Activated CD4-positive, alpha-beta memory T cell treated with anti-CD3 and anti-CD28 coated beads, Interleukin-2, amount 10 ng/mL, durations not matched to agents 7 days and 5 days (primary cell): Measurements from ENCODE around the gene HERPUD1. TPM values are rescaled to one million over a fixed set of nuclear protein-coding genes. Genes with fewer than 3 reads are reported as not detected.
"Not testable (repeated sequence)": the region's sequence is repeated elsewhere in the genome, so short reads cannot be mapped to it uniquely, and the experiment has no call there.

ENCODE experiments used
- CTCF ChIA-PET: fragments of 350-600 bp; sonication (Branson Sonifier 250); formaldehyde crosslinking; loops from one replicate; lab custom pipeline; 2021; ENCODE audit warnings: antibody characterized with exemption, inconsistent platforms; lab: Charles Lee
- POLR2A ChIA-PET: fragments of 350-600 bp; sonication (Branson Sonifier 250); formaldehyde crosslinking; loops from one replicate; lab custom pipeline; 2021; ENCODE audit warnings: antibody characterized with exemption; lab: Charles Lee
- DNase-seq: peaks from one replicate; pipeline ENCODE4 v3.0.0-alpha.2; 2020
- H3K27ac Mint-ChIP-seq: one replicate; pipeline ENCODE4 v1.8.0; 2021; ENCODE audit warnings: mild to moderate bottlenecking, mixed read lengths
- H3K27me3 Mint-ChIP-seq: one replicate; pipeline ENCODE4 v1.8.0; 2021; ENCODE audit warnings: mixed read lengths
- H3K36me3 Mint-ChIP-seq: one replicate; pipeline ENCODE4 v1.8.0; 2021; ENCODE audit warnings: low read depth, mixed read lengths
- H3K4me1 Mint-ChIP-seq: one replicate; pipeline ENCODE4 v1.8.0; 2021; ENCODE audit warnings: mixed read lengths
- H3K4me3 Mint-ChIP-seq: one replicate; pipeline ENCODE4 v1.8.0; 2021; ENCODE audit warnings: mild to moderate bottlenecking, mixed read lengths
- H3K9me3 Mint-ChIP-seq: one replicate; pipeline ENCODE4 v1.8.0; 2021; ENCODE audit warnings: mixed read lengths
- total RNA-seq, 2 experiments: library from RNA; stranded (reverse); gene quantifications; one replicate each; pipeline ENCODE4 v1.2.3, GENCODE V29; 2021

Gene HERPUD1
- total RNA-seq, 2 experiments from 2014 or later = 166 to 171 TPM

DNA sequence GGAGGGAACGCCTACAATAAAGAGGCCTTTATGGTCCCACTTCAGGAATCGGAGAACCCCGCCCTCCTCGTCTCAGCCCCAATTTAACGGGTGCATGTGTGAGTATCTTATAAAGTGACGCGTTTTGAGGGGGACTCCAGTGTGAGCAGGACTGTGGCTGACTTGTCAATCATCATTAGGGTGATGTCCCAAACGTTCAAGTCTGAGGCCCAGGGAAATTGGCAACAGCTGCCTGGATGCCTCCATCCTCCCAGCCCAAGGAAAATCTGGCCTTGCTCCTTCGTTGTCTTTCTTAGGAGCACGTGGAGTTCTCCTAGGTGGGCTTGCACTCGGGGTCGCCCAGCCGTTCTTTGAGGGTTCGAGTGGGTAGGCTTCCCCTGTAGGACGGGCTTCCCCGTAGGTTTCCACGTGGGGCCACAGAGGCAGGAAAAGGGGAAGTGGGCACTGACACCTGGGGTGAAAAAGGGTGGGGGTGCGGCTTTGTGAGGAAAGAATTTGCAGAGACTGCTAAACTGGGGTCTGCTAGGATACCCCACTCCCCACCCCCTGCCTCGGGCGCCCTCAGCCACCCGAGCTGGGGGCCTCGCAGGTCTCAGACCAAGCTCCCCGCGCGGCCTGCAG is 561 bp upstream of the HERPUD1 start:
- H3K4me1 Mint-ChIP-seq = peaks cover 31% of the 10 kb centered on the region
- H3K9me3 Mint-ChIP-seq = no peaks in the 10 kb centered on the region
- peak overlapping the region; percentile 96 for H3K27ac Mint-ChIP-seq
- H3K36me3 Mint-ChIP-seq = peaks cover 40% of the 10 kb centered on the region
- DNase-seq = no peak
- peak overlapping the region; percentile 98 for H3K4me3 Mint-ChIP-seq
- POLR2A ChIA-PET = interaction anchor here (0.6 to 6.8 kb wide), 42 partner anchors 8 to 678 kb away, joined by 3 to 140 read pairs (median 4); partner anchors contain the start of genes NLRC5, NUDT21, OGFOD1 and SLC12A3
- H3K27me3 Mint-ChIP-seq = peaks cover 2% of the 10 kb centered on the region
- CTCF ChIA-PET = interaction anchor here (0.9 to 1.9 kb wide), 3 partner anchors 11 to 62 kb away, joined by 3 to 6 read pairs (median 4); no protein-coding TSS in a partner anchor

DNA sequence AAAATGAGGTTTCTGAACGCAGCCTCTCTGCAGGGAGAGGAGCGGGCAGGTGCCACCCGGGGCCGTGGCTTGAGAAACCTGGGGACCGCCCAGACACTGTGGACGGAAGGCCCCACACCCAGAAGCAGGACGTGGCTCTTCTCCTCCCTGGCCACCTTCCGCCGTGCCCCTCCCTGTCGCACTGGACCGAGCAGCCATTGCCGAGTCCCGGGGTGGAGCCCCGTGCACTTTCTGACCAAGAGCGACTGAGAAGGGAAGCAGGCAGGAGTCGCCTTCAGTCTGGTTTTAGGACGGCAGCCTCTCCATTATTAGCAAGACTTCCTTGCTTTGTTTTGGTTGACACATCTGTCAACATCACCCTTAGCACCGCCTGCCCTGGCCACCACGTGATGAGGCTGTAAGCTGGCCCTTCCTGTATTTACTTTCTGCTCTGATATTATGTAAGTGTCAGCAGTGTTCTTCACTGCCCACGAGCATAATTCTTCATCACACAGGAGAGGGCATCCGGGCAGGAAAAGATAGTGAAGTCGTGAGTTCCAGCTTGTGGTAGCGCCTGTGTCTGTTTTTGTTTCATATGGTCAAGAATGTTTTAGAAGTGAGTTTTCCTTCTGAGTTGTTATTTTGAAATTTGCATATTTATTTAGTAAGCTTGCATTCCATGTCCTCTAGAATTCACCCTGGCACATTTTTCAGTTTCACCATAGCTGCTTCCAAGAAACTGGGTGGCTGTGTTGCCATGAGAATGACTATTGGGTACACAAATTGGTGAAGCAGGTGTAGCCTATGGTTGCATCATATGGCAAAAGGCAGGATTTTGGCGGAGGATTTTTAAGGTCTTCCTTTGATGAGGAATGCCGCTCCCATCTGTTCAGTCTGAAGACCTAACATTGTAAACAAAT is 1.0 kb downstream of the HERPUD1 start:
- ChIA-PET POLR2A (interaction anchor here (0.7 to 6.8 kb wide), 24 partner anchors 12 to 1066 kb away, joined by 3 to 140 read pairs (median 4); partner anchors contain the start of genes NLRC5, NUDT21, OGFOD1 and POLR2C), CTCF (interaction anchor here (1.1 to 1.8 kb wide), 3 partner anchors 13 to 140 kb away, joined by 3 to 4 read pairs (median 3); no protein-coding TSS in a partner anchor)
- Mint-ChIP-seq H3K4me1 (peaks cover 46% of the 10 kb centered on the region), H3K9me3 (no peaks in the 10 kb centered on the region), H3K36me3 (peaks cover 56% of the 10 kb centered on the region), H3K27ac (peak overlapping the region; percentile 96), H3K27me3 (no peaks in the 10 kb centered on the region), H3K4me3 (peak overlapping the region; percentile 98)
- peak; percentile 62 for DNase-seq

DNA sequence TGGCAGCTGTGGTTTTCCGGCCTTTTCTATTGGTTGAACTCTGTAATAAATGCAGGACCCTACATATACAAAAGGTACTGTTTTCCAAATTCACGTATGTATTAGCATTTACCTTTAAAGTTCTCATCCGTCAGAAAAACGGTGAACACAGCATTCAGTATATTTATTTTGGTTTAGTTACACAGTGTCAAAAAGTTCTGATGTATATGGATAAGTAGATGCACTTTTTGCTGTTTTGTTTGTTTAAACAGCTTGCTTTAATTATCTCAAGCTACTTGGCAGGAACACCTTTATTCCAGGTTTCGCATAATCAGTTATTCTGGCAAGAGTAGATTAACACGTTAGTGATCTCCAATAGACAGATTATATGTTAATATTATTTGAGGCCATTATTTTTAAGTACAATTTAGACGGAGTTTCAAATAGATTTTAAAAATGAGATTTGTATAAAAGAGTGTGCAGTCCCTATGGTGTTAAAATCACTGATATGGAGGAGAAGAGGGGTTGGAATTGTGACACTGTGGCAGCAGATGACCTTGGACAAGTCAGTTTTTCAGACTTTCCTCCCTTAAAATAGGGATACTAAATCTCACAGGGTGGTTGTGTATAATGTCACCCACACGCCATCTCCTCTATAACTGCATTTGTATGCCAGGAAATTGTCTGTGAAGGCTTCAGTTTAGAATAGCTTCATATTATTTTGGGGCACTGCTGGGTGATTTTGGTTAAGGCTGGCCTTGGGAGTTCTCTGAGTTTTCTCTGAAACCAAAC is 2.1 kb downstream of the HERPUD1 start:
- H3K9me3 Mint-ChIP-seq = no peaks in the 10 kb centered on the region
- peak overlapping the region; percentile 98 for H3K4me3 Mint-ChIP-seq
- H3K27ac Mint-ChIP-seq = peak overlapping the region; percentile 96
- CTCF ChIA-PET = interaction anchor here (0.6 to 1.8 kb wide), 6 partner anchors 14 to 1196 kb away, joined by 3 to 4 read pairs (median 3); no protein-coding TSS in a partner anchor
- peaks cover 66% of the 10 kb centered on the region for H3K36me3 Mint-ChIP-seq
- peaks cover 56% of the 10 kb centered on the region for H3K4me1 Mint-ChIP-seq
- DNase-seq = no peak
- POLR2A ChIA-PET = interaction anchor here (0.7 to 6.8 kb wide), 11 partner anchors 10 to 604 kb away, joined by 3 to 140 read pairs (median 4); partner anchors contain the start of genes NLRC5, POLR2C and SLC12A3
- H3K27me3 Mint-ChIP-seq = no peaks in the 10 kb centered on the region

DNA sequence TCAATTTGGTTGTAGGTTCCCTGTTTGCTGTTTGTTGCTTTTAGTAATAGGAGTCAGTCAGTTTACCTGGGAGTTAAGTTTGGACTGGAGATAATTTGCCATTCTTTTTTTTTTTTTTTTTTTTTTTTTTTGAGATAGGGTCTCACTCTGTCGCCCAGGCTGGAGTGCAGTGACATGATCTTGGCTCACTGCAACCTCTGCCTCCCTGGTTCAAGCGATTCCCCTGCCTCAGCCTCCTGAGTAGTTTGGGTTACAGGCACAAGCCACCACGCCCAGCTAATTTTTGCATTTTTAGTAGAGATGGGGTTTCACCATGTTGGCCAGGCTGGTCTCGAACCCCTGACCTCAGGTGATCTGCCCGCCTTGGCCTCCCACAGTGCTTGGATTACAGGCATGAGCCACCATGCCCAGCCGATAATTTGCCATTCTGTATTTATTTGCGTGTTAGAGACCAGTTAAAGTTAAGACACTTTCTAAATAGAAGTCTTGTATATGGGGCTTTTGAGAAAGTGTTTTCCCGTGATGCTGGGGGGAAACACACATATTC is 2.7 kb downstream of the HERPUD1 start:
- not testable (repeated sequence) for DNase-seq, H3K27me3 Mint-ChIP-seq, H3K9me3 Mint-ChIP-seq
- Mint-ChIP-seq H3K36me3 (peaks cover 73% of the 10 kb centered on the region), H3K4me3 (peak overlapping the region; percentile 98), H3K4me1 (peaks cover 63% of the 10 kb centered on the region), H3K27ac (peak overlapping the region; percentile 96)
- CTCF ChIA-PET = interaction anchor here (0.6 to 1.3 kb wide), 3 partner anchors 30 to 1195 kb away, joined by 3 to 4 read pairs (median 3); no protein-coding TSS in a partner anchor
- POLR2A ChIA-PET = interaction anchor here (1.3 to 6.8 kb wide), 5 partner anchors 10 to 107 kb away, joined by 3 to 140 read pairs (median 67); partner anchors contain the start of genes NLRC5 and SLC12A3

DNA sequence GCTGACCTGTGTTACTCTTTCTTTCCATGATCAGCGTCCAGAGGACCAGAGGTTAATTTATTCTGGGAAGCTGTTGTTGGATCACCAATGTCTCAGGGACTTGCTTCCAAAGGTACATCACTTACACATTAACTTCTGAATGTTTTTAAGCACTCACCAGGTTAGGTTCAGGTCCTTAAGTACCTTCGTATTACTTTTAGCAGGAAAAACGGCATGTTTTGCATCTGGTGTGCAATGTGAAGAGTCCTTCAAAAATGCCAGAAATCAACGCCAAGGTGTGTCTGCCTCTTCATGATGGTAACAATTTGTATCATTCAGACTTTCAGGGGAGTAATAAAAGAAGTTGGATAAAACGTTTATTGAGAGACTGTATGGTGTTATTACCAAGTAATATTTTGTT is 3.3 kb downstream of the HERPUD1 start:
- ChIA-PET CTCF (interaction anchor here (1.3 kb wide), 1 partner anchor 29 kb away, joined by 4 read pairs; no protein-coding TSS in a partner anchor), POLR2A (interaction anchor here (5.6 to 6.8 kb wide), 3 partner anchors 9 to 69 kb away, joined by 67 to 140 read pairs (median 100); partner anchors contain the start of gene SLC12A3)
- Mint-ChIP-seq H3K4me1 (peaks cover 68% of the 10 kb centered on the region), H3K4me3 (peak overlapping the region; percentile 98), H3K27ac (peak overlapping the region; percentile 65), H3K36me3 (peaks cover 78% of the 10 kb centered on the region), H3K9me3 (no peaks in the 10 kb centered on the region), H3K27me3 (no peaks in the 10 kb centered on the region)
- DNase-seq = no peak

DNA sequence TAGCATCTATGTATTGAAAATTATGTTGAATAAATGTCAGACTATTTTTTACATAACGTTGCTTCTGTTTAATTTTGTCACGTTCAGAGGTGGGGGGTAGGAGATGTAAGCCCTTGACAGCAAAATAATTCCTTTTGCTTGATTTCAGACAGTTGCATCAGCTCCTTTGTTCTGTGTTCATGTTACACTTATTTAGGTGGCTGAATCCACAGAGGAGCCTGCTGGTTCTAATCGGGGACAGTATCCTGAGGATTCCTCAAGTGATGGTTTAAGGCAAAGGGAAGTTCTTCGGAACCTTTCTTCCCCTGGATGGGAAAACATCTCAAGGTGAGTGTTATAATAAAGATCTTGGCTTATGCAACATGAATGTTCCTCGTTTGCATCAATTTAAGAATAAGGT is 4.5 kb downstream of the HERPUD1 start:
- no peaks in the 10 kb centered on the region for H3K9me3 Mint-ChIP-seq
- ChIA-PET POLR2A (interaction anchor here (1.3 to 6.8 kb wide), 5 partner anchors 9 to 67 kb away, joined by 3 to 100 read pairs (median 7); partner anchors contain the start of gene NLRC5), CTCF (interaction anchor here (1.3 kb wide), 1 partner anchor 18 kb away, joined by 3 read pairs; no protein-coding TSS in a partner anchor)
- peaks cover 89% of the 10 kb centered on the region for H3K36me3 Mint-ChIP-seq
- H3K27ac Mint-ChIP-seq = peak overlapping the region; percentile 18
- no peak for DNase-seq
- peak overlapping the region; percentile 98 for H3K4me3 Mint-ChIP-seq
- peaks cover 67% of the 10 kb centered on the region for H3K4me1 Mint-ChIP-seq
- no peaks in the 10 kb centered on the region for H3K27me3 Mint-ChIP-seq

DNA sequence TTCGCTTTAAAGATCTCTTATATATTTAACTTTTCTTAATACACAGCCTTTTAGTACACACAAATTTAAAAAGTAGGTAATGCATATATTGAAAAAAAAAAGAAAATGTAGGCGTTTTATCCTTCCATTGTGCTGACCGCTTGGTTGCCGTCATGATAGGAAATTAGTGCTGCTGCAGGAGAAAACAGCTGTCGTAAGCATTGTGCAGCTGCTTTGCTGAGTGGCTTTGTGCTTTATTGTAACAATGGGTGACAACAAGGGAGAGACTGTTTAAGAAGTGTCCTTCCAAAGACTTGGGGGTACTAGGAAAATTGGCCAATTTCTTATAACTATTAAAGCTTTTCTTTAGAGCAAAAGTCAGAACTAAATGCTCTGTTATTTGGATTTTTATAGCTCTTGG is 5.0 kb downstream of the HERPUD1 start:
- Mint-ChIP-seq H3K27me3 (no peaks in the 10 kb centered on the region), H3K27ac (peak overlapping the region; percentile 45), H3K4me3 (peak overlapping the region; percentile 26)

DNA sequence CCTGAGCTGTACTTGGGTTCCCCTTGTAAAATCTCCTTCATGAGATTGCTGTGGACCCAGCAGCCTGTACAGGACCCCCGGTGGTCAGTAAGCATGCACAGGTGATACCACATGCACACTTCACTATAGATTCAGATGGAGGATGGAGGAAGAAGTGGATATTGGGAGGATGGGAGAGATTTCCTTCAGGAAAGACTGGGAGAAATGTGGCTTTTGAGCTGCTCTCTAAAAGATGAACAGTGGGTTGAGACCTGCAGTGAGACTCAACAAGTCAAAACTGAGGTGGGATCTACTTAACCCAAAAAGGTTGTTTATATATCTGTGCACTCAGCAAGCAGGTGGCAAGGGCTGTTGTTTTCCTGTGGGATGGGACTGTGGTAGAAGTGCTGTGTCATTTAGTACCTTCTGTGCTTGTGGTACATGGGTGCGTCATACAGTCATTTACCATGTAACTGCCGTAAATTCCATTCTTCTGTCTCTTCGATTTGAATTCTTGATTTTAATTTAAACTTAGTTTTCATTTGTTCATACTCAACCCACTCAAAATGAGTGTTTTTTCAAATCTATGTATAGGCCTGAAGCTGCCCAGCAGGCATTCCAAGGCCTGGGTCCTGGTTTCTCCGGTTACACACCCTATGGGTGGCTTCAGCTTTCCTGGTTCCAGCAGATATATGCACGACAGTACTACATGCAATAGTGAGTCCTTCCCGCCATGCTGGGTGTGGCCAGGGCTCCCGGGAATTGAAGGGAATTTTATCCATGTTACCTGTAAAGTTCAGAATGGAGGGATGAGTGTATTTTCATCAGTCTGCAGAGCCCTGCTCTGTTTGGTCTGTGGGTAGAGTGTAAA is 6.9 kb downstream of the HERPUD1 start:
- peaks cover 88% of the 10 kb centered on the region for H3K4me1 Mint-ChIP-seq
- POLR2A ChIA-PET = interaction anchor here (0.6 to 3.4 kb wide), 11 partner anchors 8 to 110 kb away, joined by 3 to 18 read pairs (median 5); partner anchors contain the start of gene NLRC5
- H3K27ac Mint-ChIP-seq = peak overlapping the region; percentile 93
- H3K9me3 Mint-ChIP-seq = no peaks in the 10 kb centered on the region
- CTCF ChIA-PET = interaction anchor here (0.6 to 2.5 kb wide), 5 partner anchors 13 to 1448 kb away, joined by 3 to 8 read pairs (median 5); no protein-coding TSS in a partner anchor
- H3K27me3 Mint-ChIP-seq = no peaks in the 10 kb centered on the region
- peak overlapping the region; percentile 68 for H3K4me3 Mint-ChIP-seq
- peaks cover 97% of the 10 kb centered on the region for H3K36me3 Mint-ChIP-seq
- peak; percentile 77 for DNase-seq

More for the DNA sequence above, 5.0 kb downstream of the HERPUD1 start:
- no peaks in the 10 kb centered on the region for H3K9me3 Mint-ChIP-seq
- H3K4me1 Mint-ChIP-seq = peaks cover 70% of the 10 kb centered on the region
- no peak for DNase-seq
- CTCF ChIA-PET = interaction anchor here (1.3 kb wide), 1 partner anchor 18 kb away, joined by 3 read pairs; no protein-coding TSS in a partner anchor
- peaks cover 94% of the 10 kb centered on the region for H3K36me3 Mint-ChIP-seq
- POLR2A ChIA-PET = interaction anchor here (0.8 to 3.4 kb wide), 7 partner anchors 9 to 68 kb away, joined by 3 to 17 read pairs (median 4); partner anchors contain the start of gene NLRC5

DNA sequence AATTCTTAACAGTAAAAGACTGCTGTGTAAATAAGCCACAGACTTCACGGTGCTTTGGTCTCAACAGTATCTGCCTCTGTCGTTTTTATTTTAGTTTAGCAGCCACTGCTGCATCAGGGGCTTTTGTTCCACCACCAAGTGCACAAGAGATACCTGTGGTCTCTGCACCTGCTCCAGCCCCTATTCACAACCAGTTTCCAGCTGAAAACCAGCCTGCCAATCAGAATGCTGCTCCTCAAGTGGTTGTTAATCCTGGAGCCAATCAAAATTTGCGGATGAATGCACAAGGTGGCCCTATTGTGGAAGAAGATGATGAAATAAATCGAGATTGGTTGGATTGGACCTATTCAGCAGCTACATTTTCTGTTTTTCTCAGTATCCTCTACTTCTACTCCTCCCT is 7.9 kb downstream of the HERPUD1 start:
- CTCF ChIA-PET = interaction anchor here (2.0 to 2.5 kb wide), 2 partner anchors 25 to 73 kb away, joined by 4 to 8 read pairs; no protein-coding TSS in a partner anchor
- POLR2A ChIA-PET = interaction anchor here (0.7 to 2.8 kb wide), 6 partner anchors 9 to 111 kb away, joined by 3 to 18 read pairs (median 8); no protein-coding TSS in a partner anchor
- no peak for DNase-seq
- peak overlapping the region; percentile 68 for H3K4me3 Mint-ChIP-seq
- H3K4me1 Mint-ChIP-seq = peaks cover 88% of the 10 kb centered on the region
- H3K36me3 Mint-ChIP-seq = peaks cover 98% of the 10 kb centered on the region
- no peaks in the 10 kb centered on the region for H3K9me3 Mint-ChIP-seq
- H3K27me3 Mint-ChIP-seq = no peaks in the 10 kb centered on the region
- H3K27ac Mint-ChIP-seq = peak overlapping the region; percentile 93

DNA sequence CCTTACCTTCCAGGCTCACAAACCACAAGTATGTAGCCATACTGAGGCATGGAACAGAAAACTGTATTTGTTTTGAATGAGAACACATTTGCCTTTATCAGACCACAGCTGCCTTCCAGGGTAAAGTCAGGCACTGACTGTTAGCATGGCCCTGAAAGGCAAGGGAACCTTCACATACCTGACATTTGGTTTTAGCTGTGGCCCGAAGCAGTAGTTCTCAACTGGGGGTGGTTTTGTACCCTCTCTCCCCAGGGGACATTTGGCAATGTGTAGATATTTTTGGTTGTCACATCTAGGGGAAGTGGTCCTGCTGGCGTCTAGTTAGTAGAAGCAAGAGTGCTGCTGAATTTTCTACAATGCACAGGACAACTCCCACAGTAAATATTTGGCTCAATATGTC is 9.2 kb downstream of the HERPUD1 start:
- Mint-ChIP-seq H3K36me3 (peaks cover 92% of the 10 kb centered on the region), H3K27me3 (no peaks in the 10 kb centered on the region), H3K27ac (peak overlapping the region; percentile 30), H3K4me3 (no peak overlapping the region), H3K9me3 (no peaks in the 10 kb centered on the region), H3K4me1 (peaks cover 81% of the 10 kb centered on the region)
- DNase-seq = no peak
- CTCF ChIA-PET = no interaction called here
- POLR2A ChIA-PET = interaction anchor here (1.1 to 8.0 kb wide), 4 partner anchors 9 to 162 kb away, joined by 4 to 140 read pairs (median 4); partner anchors contain the start of gene HERPUD1
